Measurements from ENCODE around the gene RHEBL1. TPM values are rescaled to one million over a fixed set of nuclear protein-coding genes. Genes with fewer than 3 reads are reported as not detected.

RHEBL1 gene
- total and polyA plus RNA-seq, 2 of the 8 experiments (the other 6 are each of a cell fraction or from before 2014, with no cell fraction given), result 7.5 to 9.4 TPM

DNA sequence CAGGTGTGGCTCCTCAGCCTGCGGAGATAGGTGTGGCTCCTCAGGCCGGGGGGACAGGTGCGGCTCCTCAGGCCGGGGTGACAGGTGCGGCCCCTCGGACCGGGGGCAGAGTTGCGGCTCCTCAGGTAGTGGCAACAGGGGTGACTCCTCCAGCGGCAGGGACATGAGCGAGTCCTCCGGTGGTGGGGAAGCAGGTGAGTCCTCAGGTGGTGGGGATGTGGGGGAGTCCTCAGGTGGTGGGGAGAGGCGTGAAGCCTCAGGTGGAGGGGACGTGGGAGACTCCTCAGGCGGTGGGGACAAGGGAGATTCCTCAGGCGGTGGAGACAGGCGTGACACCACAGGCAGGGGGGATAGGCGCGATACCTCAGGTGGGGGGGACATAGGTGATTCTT lies 18.4 kb downstream of the RHEBL1 start (continued):
- TF ChIP-seq JUND (IDR thresholded peaks at IDR 0.05; ENCODE audit: low read length) (no peak), PHF8 (conservative IDR thresholded peaks at IDR 0.05; ENCODE audit: low read depth, low read length) (no peak), KDM4A (IDR thresholded peaks at IDR 0.05; ENCODE audit: low read depth, low read length, severe bottlenecking) (no peak)
- TF ChIP-seq, protein P1, sequence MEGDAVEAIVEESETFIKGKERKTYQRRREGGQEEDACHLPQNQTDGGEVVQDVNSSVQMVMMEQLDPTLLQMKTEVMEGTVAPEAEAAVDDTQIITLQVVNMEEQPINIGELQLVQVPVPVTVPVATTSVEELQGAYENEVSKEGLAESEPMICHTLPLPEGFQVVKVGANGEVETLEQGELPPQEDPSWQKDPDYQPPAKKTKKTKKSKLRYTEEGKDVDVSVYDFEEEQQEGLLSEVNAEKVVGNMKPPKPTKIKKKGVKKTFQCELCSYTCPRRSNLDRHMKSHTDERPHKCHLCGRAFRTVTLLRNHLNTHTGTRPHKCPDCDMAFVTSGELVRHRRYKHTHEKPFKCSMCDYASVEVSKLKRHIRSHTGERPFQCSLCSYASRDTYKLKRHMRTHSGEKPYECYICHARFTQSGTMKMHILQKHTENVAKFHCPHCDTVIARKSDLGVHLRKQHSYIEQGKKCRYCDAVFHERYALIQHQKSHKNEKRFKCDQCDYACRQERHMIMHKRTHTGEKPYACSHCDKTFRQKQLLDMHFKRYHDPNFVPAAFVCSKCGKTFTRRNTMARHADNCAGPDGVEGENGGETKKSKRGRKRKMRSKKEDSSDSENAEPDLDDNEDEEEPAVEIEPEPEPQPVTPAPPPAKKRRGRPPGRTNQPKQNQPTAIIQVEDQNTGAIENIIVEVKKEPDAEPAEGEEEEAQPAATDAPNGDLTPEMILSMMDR (IDR thresholded peaks at IDR 0.05; ENCODE audit: control extremely low read depth in 1 of 3, insufficient read depth in 1 of 3, low read depth in 1 of 3, low read length in 3 of 3), result no peak

Data from H1 (cell line).